ENCODE measurements around the gene TPGS1. TPM values are rescaled to one million over a fixed set of nuclear protein-coding genes. Genes with fewer than 3 reads are reported as not detected.

Gene TPGS1
- total RNA-seq, 1 donor from 2014 or later: 89.2 TPM

DNA sequence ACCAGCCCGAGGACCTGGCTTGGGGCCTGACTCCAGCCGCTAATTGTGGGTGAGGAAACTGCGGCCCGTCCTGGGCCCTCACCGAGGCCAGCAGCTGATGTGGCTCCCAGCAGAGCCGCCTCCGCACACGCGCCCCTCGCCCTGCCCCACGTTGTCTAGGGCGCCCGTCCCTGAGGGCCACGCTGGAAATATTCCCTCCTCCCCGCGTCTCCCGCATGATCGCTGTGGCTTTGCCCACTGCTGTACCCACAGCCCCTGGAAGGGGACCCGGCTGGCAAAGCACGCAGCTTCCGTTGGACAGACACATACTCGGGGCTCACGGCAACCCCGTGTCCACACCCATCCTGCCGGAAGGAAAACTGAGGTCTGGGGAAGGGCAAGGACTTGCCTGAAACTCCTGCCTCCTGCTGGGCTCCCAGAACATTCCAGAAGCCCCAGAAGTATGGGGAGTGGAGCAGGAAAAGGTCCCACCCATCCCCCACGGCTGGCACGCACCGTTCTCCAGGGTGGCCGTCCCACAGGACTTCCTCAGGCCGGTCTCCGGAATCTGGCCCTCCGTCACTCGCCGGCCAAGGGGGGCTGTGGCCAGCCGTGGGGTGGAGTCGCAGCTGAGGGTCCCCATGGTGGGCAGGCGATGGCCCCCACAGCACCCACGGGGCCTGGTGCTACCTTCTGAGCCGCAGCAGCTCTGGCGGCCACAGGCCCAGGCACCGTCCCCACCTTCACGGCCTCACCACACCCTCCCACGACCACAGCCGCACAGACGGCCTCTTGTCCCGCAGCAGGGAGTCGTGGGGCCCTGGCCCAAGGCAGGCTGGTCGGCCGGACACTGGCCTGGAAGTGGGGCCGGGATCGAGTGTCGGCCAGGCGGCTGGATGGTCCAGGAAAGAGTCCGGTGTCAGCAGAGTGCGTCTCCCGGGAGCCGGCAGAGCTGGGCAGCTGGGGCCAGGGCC, 32.9 kb upstream of the TPGS1 start:
- Histone ChIP-seq H3K36me3 (no peaks in the 10 kb centered on the region), H3K27ac (no peak overlapping the region), H3K9me3 (no peaks in the 10 kb centered on the region), H3K27me3 (no peaks in the 10 kb centered on the region), H3K4me1 (no peaks in the 10 kb centered on the region), H3K4me3 (no peak overlapping the region)
- no peak for TF ChIP-seq CTCF (IDR thresholded peaks at IDR 0.05)
- no peak for DNase-seq (ENCODE audit: low spot score in 2 of 2)
- intact Hi-C loops (cut with DNase I): no loop called here

- intact Hi-C loops (cut with DNase I): no loop called here
- H3K4me1 ChIP-seq: no peaks in the 10 kb centered on the region
Measured at GRCh38 chr19:475360-475759, 31.9 kb upstream of the TPGS1 start.

DNA sequence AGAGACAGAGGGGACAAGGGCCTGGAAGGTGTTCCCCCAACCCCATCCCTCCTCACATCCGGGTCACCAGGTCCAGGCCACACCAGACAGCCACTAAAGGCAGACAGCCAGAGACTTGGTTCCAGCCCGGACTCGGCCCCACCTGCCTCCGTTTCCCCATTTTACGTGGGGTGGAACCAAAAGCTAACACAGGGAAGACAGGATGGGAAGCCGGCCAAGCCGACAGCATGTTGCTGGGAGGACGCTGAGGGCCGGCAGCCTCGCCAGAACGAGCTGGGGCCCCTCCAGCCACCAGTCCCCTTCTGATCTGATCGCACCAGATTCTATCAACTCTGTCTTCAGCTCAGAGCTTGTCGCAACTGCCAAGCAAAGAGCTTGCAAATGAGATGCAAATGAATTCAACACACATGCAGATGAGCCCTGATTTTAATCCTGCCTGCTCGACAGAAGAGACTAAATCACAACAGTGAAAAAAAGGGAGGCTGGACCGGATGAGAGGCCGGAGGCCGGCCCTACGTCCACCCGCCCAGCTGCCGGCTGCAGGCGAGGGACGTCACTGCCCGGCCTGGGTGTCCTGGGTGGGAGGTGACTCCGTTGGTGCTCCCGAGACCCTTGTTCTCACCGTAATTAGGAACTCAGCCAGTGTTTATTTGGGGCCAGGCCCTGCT, 28.9 kb upstream of the TPGS1 start:
- H3K9me3 ChIP-seq: no peaks in the 10 kb centered on the region
- intact Hi-C loops (cut with DNase I): no loop called here

More at GRCh38 chr19:475360-475759, 31.9 kb upstream of the TPGS1 start:
- no peaks in the 10 kb centered on the region for H3K36me3 ChIP-seq
- no peak overlapping the region for H3K27ac ChIP-seq
- no peak overlapping the region for H3K4me3 ChIP-seq
- no peaks in the 10 kb centered on the region for H3K9me3 ChIP-seq
- TF ChIP-seq CTCF (IDR thresholded peaks at IDR 0.05): no peak
- H3K27me3 ChIP-seq: no peaks in the 10 kb centered on the region
- no peak for DNase-seq (ENCODE audit: low spot score in 2 of 2)

DNA sequence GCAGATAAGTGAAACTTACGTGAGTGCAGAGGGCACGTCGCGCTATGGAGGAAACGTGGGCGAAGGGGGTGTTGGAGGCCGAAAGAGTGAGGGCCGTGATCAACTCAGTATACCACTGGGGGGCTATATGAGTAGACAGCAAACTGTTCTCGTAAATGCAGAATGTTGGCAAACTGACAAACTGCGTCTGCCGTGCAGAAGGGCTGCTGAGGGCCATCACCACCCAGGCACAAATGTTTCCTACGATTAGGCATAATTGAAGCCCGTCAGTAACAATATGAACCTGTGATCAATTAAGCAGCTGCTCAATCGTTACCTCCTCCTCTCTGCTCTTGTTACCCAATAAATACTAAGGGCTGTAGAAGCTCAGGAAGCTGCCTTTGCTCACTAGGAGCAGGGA, 28.3 kb upstream of the TPGS1 start:
- intact Hi-C loops (cut with DNase I): no loop called here

More for the DNA sequence above, 28.9 kb upstream of the TPGS1 start:
- no peak for DNase-seq (ENCODE audit: low spot score in 2 of 2)
- Histone ChIP-seq H3K4me3 (no peak overlapping the region), H3K36me3 (no peaks in the 10 kb centered on the region), H3K27ac (no peak overlapping the region), H3K4me1 (no peaks in the 10 kb centered on the region), H3K27me3 (no peaks in the 10 kb centered on the region)
- no peak for TF ChIP-seq CTCF (IDR thresholded peaks at IDR 0.05)

More for the DNA sequence above, 28.3 kb upstream of the TPGS1 start:
- H3K4me3 ChIP-seq: no peak overlapping the region
- no peak overlapping the region for H3K27ac ChIP-seq
- DNase-seq (ENCODE audit: low spot score in 2 of 2): no peak
- H3K9me3 ChIP-seq: no peaks in the 10 kb centered on the region
- H3K36me3 ChIP-seq: no peaks in the 10 kb centered on the region
- no peak for TF ChIP-seq CTCF (IDR thresholded peaks at IDR 0.05)
- H3K4me1 ChIP-seq: no peaks in the 10 kb centered on the region
- H3K27me3 ChIP-seq: no peaks in the 10 kb centered on the region

Data from ascending aorta (tissue), 2 donors.